Transverse colon (tissue), 4 donors: ENCODE results near the gene SLC24A3.

Experiments
- POLR2AphosphoS5 ChIP-seq, 3 donors: sonication (generic); formaldehyde crosslinking; IDR thresholded peaks; one replicate each; pipeline ENCODE4 v1.6.1; 2016; ENCODE audit warnings: antibody characterized with exemption in 3 of 3
- TF ChIP-seq, protein P1 (sequence below), 5 experiments: fragments of 200-600 bp in 3 of 5; fragments of 450-650 bp in 2 of 5; sonication (generic) in 3 of 5; IDR thresholded peaks; 1 replicate in 2 of 5; 2 replicates in 3 of 5; pipeline ENCODE4 v1.5.1; 2016 to 2017; ENCODE audit warnings: antibody characterized with exemption in 5 of 5, inconsistent platforms in 3 of 5, mild to moderate bottlenecking in 2 of 5, moderate library complexity in 1 of 5

DNA sequence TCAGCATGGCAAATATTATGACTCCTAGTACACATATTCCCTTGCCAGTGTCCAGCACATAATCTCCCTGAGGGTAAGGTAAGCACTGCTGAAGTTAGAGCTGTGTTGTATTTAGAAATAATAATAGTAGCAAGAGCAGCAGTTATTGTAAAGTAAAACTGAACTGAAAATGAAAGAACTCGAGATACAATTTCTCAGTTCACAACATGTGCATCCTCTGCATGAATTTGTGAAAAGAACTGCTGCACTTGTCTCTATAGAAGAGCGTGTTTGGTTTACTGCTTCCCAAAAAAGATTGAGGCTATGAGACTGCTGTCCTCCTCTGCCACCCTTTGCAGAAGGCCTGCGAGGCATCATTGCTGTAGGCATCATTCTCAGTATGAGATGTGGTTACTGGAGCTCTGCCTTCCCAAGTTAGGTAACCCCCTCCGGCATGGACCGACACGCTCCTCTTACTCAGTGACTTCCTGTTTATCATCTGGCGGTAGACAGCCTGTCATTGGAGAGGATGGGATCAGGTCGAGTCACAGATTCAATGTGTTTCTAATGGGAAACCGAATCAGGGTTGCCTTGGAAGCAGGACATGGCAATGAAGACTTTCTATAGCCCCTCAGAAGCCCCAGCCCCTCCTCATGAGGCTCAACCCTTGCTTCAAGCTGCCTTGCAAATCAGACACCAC, 48.1 kb downstream of the SLC24A3 start:
- TF ChIP-seq, protein P1, sequence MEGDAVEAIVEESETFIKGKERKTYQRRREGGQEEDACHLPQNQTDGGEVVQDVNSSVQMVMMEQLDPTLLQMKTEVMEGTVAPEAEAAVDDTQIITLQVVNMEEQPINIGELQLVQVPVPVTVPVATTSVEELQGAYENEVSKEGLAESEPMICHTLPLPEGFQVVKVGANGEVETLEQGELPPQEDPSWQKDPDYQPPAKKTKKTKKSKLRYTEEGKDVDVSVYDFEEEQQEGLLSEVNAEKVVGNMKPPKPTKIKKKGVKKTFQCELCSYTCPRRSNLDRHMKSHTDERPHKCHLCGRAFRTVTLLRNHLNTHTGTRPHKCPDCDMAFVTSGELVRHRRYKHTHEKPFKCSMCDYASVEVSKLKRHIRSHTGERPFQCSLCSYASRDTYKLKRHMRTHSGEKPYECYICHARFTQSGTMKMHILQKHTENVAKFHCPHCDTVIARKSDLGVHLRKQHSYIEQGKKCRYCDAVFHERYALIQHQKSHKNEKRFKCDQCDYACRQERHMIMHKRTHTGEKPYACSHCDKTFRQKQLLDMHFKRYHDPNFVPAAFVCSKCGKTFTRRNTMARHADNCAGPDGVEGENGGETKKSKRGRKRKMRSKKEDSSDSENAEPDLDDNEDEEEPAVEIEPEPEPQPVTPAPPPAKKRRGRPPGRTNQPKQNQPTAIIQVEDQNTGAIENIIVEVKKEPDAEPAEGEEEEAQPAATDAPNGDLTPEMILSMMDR (IDR thresholded peaks at IDR 0.05), result no peak
- TF ChIP-seq POLR2AphosphoS5 (IDR thresholded peaks at IDR 0.05), result no peak
